RWPE2 (cell line): ENCODE results near the gene ABCA3.

Source experiments
- ATAC-seq: fragments of 200-7000 bp; cut with Tn5 transposase; 3 replicates; pipeline ENCODE4 v1.9.1; 2021; ENCODE audit warnings: low read depth
- DNase-seq: peaks from one replicate; pipeline ENCODE4 v3.0.0-alpha.2; 2020; ENCODE audit warnings: low spot score
- H3K27ac ChIP-seq: fragments of 450-650 bp; 2 replicates; pipeline ENCODE4 v1.5.1; 2017; ENCODE audit warnings: mild to moderate bottlenecking; ENCODE audit not compliant: poor library complexity, severe bottlenecking
- H3K27me3 ChIP-seq: fragments of 250-450 bp; sonication (Bioruptor Pico); 2 replicates; pipeline ENCODE4 v1.5.1; 2021; ENCODE audit warnings: mild to moderate bottlenecking, moderate library complexity; ENCODE audit not compliant: insufficient read depth, poor library complexity, severe bottlenecking
- H3K36me3 ChIP-seq: fragments of 250-450 bp; sonication (Bioruptor Pico); 2 replicates; pipeline ENCODE4 v1.5.1; 2020; ENCODE audit warnings: low read depth, mild to moderate bottlenecking, moderate library complexity
- H3K4me1 ChIP-seq: fragments of 250-450 bp; sonication (Bioruptor Pico); 2 replicates; pipeline ENCODE4 v1.5.1; 2021; ENCODE audit warnings: mild to moderate bottlenecking, moderate library complexity; ENCODE audit not compliant: insufficient read depth, poor library complexity, severe bottlenecking
- H3K4me3 ChIP-seq: fragments of 250-450 bp; sonication (Bioruptor Pico); 2 replicates; pipeline ENCODE4 v1.5.1; 2021; ENCODE audit warnings: mild to moderate bottlenecking, moderate library complexity; ENCODE audit not compliant: severe bottlenecking
- H3K9me3 ChIP-seq: fragments of 250-450 bp; sonication (Bioruptor Pico); 2 replicates; pipeline ENCODE4 v1.5.1; 2021; ENCODE audit warnings: mild to moderate bottlenecking, moderate library complexity; ENCODE audit not compliant: severe bottlenecking
- CTCF ChIP-seq: fragments of 450-650 bp; IDR thresholded peaks from one replicate; pipeline ENCODE4 v1.5.1; 2017; ENCODE audit warnings: mild to moderate bottlenecking, moderate library complexity; ENCODE audit not compliant: poor library complexity, severe bottlenecking

Gene ABCA3

GRCh38 chr16:2328428-2328827 is 12.1 kb downstream of the ABCA3 start:
- no peak overlapping the region for H3K27ac ChIP-seq
- TF ChIP-seq CTCF: no peak
- H3K4me1 ChIP-seq: no peaks in the 10 kb centered on the region
- H3K9me3 ChIP-seq: no peaks in the 10 kb centered on the region
- no peaks in the 10 kb centered on the region for H3K36me3 ChIP-seq
- ATAC-seq (no peak), DNase-seq (peak; percentile 23)
- H3K27me3 ChIP-seq: no peaks in the 10 kb centered on the region
- no peak overlapping the region for H3K4me3 ChIP-seq

DNA sequence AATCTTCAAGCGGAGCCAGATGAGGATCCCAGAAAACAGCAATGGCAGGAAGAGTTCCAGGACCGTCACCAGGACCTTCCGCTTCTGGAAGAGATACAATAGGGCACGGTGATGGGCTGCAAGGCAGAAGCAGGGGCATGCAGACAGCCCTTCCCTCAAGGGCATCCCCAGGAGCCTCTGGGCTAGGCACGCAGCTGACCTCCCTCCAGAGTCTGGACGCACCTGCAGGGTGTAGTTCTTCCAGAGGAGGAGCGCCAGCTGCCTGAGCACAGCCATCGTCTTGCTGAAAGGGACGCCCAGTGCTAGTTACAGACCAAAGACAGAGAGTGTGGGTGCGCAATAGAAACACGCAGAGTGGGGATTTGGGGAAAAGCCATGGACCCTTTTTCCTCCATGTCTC is 14.3 kb downstream of the ABCA3 start:
- TF ChIP-seq CTCF: no peak
- Histone ChIP-seq H3K4me1 (no peaks in the 10 kb centered on the region), H3K27me3 (no peaks in the 10 kb centered on the region), H3K4me3 (no peak overlapping the region), H3K9me3 (no peaks in the 10 kb centered on the region), H3K27ac (no peak overlapping the region), H3K36me3 (no peaks in the 10 kb centered on the region)
- DNase-seq (peak; percentile 23), ATAC-seq (no peak)

- Histone ChIP-seq H3K4me1 (no peaks in the 10 kb centered on the region), H3K9me3 (no peaks in the 10 kb centered on the region), H3K36me3 (no peaks in the 10 kb centered on the region), H3K27me3 (no peaks in the 10 kb centered on the region), H3K4me3 (no peak overlapping the region), H3K27ac (no peak overlapping the region)
- TF ChIP-seq CTCF: no peak
- peak; percentile 34 for DNase-seq
- no peak for ATAC-seq
Observed at GRCh38 chr16:2325791-2326190, 14.7 kb downstream of the ABCA3 start.

DNA sequence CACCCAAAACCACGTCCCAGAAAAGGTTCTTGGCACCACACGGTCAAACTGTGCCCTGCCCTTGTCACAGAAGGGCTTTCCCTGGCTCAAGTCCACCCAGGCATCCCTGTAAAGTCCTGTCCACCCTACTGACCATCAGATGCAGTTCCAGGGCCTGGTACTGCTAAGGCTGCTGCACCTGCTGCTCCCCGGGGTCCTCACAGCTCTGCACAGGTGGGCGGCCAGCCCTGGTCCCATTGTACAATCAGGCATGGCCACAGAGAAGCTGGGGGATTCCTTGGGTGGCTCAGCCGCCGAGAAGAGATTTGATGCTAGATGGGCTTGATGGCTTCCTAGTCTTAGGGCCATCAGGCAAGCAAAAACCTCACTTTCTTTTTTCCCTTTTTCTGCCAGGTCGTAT is 15.3 kb downstream of the ABCA3 start:
- Histone ChIP-seq H3K4me3 (no peak overlapping the region), H3K27me3 (no peaks in the 10 kb centered on the region), H3K4me1 (no peaks in the 10 kb centered on the region), H3K36me3 (no peaks in the 10 kb centered on the region), H3K27ac (no peak overlapping the region), H3K9me3 (no peaks in the 10 kb centered on the region)
- no peak for ATAC-seq
- peak; percentile 30 for DNase-seq
- TF ChIP-seq CTCF: no peak

GRCh38 chr16:2324296-2324859 is 16.1 kb downstream of the ABCA3 start:
- Histone ChIP-seq H3K27ac (no peak overlapping the region), H3K36me3 (no peaks in the 10 kb centered on the region), H3K9me3 (no peaks in the 10 kb centered on the region), H3K27me3 (no peaks in the 10 kb centered on the region), H3K4me1 (no peaks in the 10 kb centered on the region), H3K4me3 (no peak overlapping the region)
- DNase-seq: peak; percentile 47
- no peak for ATAC-seq
- TF ChIP-seq CTCF: no peak
